Testis (tissue), 2 donors: Measurements from ENCODE around the gene KCNAB1.

ENCODE experiments used
- CTCF ChIP-seq, 3 experiments: fragments of 450-650 bp in 2 of 3; fragments of 200-600 bp in 1 of 3; sonication (generic) in 1 of 3; IDR thresholded peaks; one replicate each; pipeline ENCODE4 v1.5.1; 2016 to 2019; ENCODE audit warnings: antibody characterized with exemption in 3 of 3, mild to moderate bottlenecking in 2 of 3, moderate library complexity in 1 of 3
- POLR2A ChIP-seq: fragments of 450-650 bp; IDR thresholded peaks from one replicate; pipeline ENCODE4 v1.6.1; 2017; ENCODE audit warnings: antibody characterized with exemption, mild to moderate bottlenecking, moderate library complexity

- TF ChIP-seq CTCF (IDR thresholded peaks at IDR 0.05): no peak
- no peak for TF ChIP-seq POLR2A
Measured at GRCh38 chr3:156522673-156523072, 402.3 kb downstream of the KCNAB1 start.
